Epithelial cell of esophagus (primary cell): ENCODE measurements around the gene F8.
"Not testable (repeated sequence)": the region's sequence is repeated elsewhere in the genome, so short reads cannot be mapped to it uniquely, and the experiment has no call there.

Experiments
- DNase-seq: peaks from one replicate; pipeline ENCODE4 v3.0.0; 2010; ENCODE audit warnings: low read depth
- H3K4me3 ChIP-seq: 2 replicates; pipeline ENCODE4 v1.5.1; 2011; ENCODE audit warnings: mild to moderate bottlenecking, low read length, control low read depth
- TF ChIP-seq, protein P1 (sequence below): IDR thresholded peaks from 2 replicates; pipeline ENCODE4 v1.5.1; 2011; ENCODE audit warnings: low read depth, mild to moderate bottlenecking, low read length, control low read depth, inconsistent platforms; ENCODE audit not compliant: insufficient read depth; ENCODE audit errors: missing control alignments

F8 gene

DNA sequence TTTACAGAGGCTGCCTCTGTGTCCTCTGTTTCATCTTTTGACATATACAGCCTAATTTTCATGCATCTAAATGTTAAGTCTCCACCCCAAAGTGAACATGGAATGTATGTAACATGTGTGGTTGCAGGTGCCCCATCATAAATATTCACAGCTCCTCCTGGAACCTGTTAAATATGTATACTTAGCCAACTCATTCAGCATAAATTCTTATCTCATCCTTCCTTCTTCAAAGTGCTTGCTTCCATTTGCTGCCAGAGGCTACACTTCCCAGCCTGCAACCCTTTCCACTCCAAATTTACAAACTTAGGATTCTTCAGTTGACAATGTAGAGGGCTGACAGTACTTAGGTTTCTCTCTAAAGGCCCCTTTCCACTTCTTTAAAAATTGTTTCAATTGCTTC is 60.6 kb downstream of the F8 start:
- no peak for DNase-seq
- no peak overlapping the region for H3K4me3 ChIP-seq
- TF ChIP-seq, protein P1, sequence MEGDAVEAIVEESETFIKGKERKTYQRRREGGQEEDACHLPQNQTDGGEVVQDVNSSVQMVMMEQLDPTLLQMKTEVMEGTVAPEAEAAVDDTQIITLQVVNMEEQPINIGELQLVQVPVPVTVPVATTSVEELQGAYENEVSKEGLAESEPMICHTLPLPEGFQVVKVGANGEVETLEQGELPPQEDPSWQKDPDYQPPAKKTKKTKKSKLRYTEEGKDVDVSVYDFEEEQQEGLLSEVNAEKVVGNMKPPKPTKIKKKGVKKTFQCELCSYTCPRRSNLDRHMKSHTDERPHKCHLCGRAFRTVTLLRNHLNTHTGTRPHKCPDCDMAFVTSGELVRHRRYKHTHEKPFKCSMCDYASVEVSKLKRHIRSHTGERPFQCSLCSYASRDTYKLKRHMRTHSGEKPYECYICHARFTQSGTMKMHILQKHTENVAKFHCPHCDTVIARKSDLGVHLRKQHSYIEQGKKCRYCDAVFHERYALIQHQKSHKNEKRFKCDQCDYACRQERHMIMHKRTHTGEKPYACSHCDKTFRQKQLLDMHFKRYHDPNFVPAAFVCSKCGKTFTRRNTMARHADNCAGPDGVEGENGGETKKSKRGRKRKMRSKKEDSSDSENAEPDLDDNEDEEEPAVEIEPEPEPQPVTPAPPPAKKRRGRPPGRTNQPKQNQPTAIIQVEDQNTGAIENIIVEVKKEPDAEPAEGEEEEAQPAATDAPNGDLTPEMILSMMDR = no peak

DNA sequence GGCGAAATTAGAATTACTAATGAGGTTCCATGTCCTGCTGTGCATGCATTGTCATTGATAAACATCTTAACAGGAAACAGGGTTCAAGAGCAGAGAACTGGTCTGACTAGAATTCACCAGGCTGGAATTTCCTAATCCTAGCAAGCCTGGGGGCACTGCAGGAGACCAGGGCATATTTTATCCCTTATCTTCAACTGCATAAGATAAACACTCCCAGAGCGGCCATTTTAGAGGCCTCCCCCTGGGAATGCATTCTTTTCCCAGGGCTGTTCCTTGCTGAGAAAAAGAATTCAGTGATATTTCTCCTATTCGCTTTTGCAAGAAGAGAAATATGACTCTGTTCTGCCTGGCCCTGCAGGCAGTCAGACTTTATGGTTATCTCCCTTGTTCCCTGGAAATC is 66.7 kb downstream of the F8 start:
- DNase-seq, H3K4me3 ChIP-seq: not testable (repeated sequence)

DNA sequence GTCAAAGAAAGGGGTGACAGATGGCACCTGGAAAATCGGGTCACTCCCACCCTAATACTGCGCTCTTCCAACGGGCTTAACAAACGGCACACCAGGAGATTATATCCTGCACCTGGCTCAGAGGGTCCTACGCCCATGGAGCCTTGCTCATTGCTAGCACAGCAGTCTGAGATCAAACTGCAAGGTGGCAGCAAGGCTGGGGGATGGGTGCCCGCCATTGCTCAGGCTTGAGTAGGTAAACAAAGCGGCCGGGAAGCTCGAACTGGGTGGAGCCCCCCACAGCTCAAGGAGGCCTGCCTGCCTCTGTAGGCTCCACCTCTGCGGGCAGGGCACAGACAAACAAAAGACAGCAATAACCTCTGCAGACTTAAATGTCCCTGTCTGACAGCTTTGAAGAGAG is 83.3 kb downstream of the F8 start:
- not testable (repeated sequence) for H3K4me3 ChIP-seq, DNase-seq

DNA sequence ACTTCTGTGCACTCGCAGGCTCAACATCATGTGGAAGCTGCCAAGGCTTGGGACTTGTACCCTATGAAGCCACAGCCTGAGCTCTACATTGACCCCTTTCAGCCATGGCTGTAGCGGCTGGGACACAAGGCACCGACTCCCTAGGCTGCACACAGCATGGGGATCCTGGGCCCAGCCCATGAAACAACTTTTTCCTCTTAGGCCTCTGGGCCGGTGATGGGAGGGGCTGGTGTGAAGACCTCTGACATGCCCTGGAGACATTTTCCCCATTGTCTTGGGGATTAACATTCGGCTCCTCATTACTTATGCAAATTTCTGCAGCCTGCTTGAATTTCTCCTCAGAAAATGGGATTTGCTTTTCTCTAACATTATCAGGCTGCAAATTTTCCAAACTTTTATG is 97.8 kb downstream of the F8 start:
- not testable (repeated sequence) for H3K4me3 ChIP-seq, DNase-seq

DNA sequence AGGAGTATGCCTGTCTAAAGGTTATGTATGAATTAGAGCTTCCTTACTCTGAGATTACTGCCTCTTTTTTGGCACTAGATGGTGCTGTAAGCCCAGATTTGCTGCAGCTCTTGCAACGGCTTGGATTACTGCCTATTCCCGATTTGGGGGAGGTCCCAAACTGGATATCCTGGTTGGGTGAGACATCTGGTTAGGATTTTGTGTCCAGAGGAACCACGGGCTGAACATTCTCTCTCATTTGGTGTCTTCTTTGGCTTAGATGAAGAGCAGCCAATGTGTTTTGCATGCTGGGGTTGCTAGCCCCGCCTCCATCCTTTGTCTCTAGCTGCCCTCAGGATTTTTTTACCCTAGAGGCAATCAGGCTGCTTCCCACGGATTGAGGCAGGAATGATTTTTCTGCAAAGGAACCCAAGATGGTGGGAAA is 104.5 kb downstream of the F8 start:
- TF ChIP-seq, protein P1 = peak; percentile 65
- peak; percentile 68 for DNase-seq

DNA sequence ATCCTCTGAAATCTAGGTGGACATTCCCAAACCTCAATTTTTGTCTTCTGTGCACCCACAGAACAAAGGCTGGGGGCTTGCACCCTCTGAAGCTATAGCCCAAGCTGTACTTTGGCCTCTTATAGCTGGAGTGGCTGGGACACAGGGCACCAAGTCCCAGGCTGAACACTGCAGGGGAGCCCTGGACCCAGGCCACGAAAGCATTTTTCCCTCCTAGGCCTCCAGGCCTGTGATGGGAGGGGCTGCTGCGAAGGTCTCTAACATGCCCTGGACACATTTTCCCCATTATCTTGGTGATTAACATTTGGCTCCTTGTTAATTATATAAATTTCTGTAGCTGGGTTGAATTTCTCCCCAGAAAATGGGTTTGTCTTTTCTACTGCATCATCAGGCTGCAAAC is 108.5 kb downstream of the F8 start:
- no peak overlapping the region for H3K4me3 ChIP-seq
- no peak for DNase-seq
- TF ChIP-seq, protein P1 = no peak

More for the DNA sequence above, 104.5 kb downstream of the F8 start:
- no peak overlapping the region for H3K4me3 ChIP-seq

DNA sequence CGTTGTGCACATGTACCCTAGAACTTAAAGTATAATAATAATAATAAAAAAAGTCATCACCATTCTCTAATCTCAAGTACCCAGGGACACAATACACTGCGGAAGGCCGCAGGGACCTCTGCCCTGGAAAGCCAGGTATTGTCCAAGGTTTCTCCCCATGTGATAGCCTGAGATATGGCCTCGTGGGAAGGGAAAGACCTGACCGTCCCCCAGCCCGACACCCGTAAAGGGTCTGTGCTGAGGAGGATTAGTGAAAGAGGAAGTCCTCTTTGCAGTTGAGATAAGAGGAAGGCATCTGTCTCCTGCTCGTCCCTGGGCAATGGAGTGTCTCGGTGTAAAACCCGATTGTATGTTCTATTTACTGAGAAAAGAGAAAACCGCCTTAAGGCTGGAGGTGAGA is 112.0 kb downstream of the F8 start:
- H3K4me3 ChIP-seq = not testable (repeated sequence)

DNA sequence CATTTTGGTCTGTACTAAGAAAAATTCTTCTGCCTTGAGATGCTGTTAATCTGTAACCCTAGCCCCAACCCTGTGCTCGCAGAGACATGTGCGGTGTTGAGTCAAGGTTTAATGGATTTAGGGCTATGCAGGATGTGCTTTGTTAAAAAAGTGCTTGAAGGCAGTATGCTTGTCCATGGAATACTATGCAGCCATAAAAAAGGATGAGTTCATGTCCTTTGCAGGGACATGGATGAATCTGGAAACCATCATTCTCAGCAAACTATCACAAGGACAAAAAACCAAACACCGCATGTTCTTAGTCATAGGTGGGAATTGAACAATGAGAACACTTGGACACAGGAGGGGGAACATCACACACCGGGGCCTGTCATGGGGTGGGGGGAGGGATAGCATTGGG is 112.5 kb downstream of the F8 start:
- DNase-seq, H3K4me3 ChIP-seq: not testable (repeated sequence)

More for the DNA sequence above, 112.0 kb downstream of the F8 start:
- DNase-seq = not testable (repeated sequence)

DNA sequence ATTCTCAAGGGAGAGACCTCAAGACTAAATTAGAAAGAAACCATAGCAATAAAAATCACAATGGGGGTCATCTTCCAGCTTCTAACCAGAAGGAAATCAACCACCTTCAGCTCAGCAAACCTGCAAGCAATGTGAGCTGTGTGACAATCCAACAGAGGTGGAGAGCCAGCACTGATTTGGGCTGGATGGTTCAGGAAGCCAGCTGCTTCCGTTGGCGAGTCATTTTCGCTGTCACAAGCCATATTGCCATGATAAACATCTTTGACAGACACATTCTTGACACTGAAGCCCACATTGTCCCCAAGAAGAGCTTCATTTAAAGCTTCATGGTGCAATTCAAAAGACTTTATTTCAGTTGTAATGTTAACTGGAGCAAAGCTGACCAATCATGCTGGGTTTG is 113.7 kb downstream of the F8 start:
- TF ChIP-seq, protein P1 = no peak
- no peak overlapping the region for H3K4me3 ChIP-seq
- no peak for DNase-seq

DNA sequence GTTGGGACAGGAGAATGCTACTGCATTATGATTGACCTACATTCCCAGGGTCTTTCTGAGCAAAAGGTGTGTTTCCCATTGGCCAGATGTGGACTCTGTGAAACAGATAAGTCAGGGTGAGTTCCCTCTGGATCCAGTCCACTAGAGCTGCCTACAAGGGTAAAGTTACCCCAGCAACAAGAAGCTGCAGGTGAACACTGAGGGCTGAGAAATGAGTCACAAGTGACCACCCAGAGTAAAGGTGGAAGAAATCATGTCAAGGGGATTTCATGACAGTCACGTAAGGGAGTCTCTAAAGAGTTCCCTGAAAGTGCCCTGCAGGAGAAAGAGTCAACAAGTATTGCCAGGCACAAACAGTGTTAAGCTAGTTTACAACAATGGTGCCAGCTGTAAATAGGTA is 120.1 kb downstream of the F8 start:
- TF ChIP-seq, protein P1 = no peak
- H3K4me3 ChIP-seq = no peak overlapping the region
- no peak for DNase-seq
